NCI-H226 (cell line): ENCODE results near the gene ABCA12.

ENCODE experiments used
- DNase-seq: peaks from one replicate; pipeline ENCODE4 v3.0.0-alpha.2; 2015

The ABCA12 gene

DNA sequence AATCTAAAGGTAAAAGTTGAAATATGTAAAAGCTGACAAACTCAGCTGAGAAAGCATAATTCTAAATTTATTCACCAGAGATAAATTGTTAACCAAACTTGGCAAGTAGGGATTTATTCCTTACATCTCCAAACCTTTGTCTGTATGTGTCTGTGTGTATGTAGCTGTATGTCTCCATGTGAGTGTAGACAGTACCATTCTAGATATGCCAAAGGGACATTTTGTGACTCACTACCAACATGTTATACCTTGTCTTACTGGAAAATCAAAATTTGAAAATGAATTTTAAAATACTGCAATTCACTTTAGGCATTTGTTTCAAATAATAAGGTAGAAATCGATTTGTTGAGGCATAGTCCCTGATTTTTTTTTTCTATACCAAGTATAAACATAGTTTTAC is 102.1 kb downstream of the ABCA12 start:
- no peak for DNase-seq

DNA sequence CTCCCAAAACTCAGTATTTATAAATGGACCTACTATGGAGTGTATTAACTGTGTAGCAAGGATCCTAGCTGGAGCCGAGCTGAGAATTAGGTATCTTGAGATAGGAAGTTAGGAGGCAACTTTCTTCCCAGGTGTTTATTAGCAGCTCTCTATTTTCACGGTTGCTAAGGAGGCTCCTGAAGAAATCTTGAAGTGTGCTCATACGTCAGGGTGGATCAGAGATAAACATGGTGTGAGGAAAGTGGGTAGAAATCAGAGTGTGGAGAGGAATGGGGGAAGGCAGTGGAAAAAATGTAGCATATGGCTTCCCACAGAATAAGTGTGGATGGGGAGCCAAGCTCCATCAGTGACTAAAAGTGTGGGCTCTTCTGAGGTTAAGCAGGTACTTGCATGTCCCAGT is 104.3 kb downstream of the ABCA12 start:
- peak; percentile 53 for DNase-seq

DNA sequence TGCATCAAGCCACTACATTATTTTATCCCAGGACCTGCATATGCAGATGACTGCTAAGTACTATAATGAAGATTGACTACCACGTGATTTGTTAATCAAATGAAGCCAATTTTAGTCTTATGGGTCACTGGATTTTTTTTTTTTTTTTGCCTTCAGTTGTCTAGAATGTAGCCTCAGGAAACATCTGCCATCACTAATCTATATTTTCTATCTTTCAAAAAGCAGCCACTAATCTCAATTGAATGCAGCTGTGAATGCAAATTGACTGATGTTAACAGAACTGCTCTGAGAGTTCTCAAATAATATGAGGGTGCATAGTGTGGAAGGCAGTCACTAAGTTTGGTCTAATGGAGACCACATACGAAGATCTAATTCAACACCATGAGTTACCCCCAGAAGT is 106.3 kb downstream of the ABCA12 start:
- no peak for DNase-seq

DNA sequence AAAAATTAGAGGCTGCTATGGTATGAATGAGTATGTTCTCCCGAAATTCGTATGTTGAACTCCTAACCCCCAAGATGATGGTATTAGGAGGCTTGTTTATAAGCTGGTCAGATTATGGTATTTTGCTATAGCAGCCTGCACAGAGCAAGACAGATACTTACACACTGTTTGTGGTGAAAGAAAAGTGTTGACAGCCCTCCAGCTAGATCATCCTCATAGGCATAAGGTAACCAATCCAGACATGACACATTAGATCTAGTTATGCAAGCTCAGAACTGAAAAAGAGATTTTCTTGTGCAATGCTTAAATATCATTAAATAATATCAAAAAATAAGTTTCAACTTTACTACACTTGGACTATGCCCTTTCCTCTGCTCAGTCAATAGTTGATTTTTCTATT is 107.1 kb downstream of the ABCA12 start:
- no peak for DNase-seq

DNA sequence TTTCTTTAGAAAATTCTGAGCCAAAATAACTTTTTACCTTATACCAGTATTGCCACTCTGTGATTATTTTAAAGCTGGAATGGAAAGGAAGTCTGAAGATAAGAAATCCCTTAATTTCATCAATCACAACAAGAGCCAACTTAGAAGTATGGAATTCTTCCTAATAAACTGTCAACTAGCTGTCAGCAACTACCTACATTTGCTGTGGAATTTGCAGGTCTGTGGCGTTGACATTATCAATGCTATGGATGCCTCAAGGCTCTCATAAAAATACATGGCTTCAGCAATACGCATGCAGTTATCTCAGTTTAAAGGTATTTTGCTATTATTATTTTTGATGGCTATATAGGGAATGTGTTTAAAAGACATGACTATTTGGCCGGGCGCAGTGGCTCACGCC is 108.5 kb downstream of the ABCA12 start:
- DNase-seq = peak; percentile 1

DNA sequence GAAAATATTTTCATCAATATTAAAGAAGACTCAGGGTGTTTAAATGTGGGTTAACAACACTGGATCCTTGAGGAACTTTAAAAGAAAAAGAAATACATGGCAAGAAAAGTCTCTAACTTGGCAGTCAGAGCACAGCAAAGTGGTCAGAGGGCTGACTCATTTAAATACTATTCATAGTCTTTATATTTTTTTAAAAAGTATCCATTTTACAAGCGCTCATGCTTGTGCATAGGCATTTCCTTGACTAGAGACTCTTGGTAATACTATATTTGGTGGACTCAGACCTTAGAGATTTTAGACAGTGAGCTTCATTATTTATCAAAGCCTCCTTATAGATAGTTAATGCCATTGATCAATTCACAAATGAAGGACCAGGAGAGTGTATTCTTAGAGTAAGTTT is 110.2 kb downstream of the ABCA12 start:
- peak; percentile 17 for DNase-seq

DNA sequence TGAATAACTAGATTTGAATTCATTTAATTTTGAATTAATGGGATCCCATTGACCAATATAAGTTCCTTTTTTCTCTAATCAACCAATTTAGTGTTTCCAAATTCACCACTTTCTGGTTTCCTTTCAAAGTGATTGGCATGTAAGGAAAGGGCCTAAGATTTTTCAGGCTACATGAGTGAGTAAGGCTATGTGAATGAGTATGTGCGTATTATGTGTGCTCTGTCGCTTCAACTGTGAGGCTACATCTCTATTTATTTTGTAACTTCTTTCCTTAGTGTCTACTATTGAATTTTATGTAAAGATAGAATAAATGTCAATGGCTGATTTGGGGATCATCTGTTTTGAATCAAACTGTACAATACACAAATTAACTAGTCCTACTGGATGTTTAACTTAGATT is 110.6 kb downstream of the ABCA12 start:
- DNase-seq = peak; percentile 2

DNA sequence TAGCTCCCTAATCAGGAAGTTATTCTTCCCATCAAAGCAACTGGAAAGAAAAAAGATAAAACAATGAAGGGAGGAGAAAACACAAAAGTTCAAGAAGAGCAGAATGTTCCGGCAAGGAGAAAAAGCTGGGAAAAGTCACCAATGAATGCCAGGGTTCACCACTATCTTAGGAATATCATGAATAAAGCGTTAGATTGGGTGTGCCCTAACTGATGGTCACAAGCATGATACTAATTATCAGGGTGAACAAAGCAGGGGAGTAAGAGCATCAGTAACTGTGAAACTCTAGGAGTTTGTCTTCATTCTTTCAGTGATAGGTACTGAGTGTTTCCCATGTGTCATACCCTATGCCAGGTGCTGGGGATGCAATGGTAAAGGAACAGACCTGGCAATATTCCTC is 115.5 kb downstream of the ABCA12 start:
- DNase-seq = no peak

DNA sequence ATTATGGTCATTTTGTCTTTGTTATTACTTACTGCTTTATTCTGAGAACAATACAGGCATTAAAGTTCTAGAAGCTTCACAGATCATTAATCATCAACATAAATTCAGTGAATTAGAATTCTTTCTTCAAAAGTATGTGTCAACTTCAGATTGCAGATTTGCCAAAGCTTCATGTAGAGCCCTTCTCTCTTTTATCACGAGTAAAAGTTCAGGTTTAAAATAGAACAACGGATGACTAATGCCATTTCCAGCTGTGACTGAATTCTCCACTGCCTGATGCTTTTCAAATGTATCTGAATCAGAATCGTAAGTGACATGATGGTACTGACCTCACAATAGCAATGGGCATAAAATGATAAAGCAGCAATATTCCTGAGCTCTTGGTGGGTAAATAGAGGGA is 116.0 kb downstream of the ABCA12 start:
- DNase-seq = peak; percentile 11

DNA sequence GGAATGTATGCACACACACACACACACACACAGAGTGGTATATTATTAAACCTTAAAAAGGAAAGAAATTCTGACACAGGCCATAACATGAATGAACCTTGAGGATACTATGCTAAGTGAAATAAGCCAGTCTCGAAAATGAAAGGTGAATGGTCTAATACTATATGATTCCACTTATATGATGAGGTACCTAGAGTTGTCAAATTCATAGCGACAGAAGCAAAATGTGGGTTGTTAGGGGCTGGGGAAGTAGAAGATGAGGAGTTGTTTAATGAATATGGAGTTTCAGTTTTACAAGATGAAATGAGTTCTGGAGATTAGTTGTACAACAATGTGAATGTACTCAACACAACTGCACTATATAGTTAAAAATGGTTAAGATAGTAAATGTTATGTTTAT is 118.1 kb downstream of the ABCA12 start:
- DNase-seq = no peak

DNA sequence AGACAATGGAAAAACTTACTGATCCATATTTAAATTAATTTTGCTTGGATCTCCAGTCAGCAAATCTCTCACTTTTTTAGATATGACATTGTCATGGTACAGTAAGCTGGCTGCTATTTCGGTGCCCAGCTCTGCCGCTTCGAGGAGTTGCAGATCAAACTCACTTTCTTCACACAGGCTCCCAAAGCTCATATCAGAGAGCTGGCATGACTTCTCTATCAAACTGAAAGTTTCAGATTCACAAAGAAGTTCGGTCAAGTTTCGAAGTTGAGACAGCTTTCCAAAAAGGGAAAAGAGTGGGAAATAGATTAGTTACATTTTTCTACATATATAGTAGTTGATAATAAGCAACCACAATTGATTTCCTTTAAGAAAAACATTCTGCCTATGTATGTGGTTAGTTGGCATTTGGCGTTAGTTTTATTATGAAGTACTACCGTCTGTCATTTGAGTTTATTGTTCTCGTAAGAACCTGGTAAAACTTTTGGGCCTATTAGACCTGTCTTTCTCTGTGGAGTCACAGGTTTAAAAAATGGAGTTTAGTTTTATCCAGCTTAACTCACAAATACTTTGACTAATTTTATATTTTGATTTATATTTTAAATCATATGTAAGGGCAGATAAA is 118.8 kb downstream of the ABCA12 start:
- DNase-seq = no peak

DNA sequence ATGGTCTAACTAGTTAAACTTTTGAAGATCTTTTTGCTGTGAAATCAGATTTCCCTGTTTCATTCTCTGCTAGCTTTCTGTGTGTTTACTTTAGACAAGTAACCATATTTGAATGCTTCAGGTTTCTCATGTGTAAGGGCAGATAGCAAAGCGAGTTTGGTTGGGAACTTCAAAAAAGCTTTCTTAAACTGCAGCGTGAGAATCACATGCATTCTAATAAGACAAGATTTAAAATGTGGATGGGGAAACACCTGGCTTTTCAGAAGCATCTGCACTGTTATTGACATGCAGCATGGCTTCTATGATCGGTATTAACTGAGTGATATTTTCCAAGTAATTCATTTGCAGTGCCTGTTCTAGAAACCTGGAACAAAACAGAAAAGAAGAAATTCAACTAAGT is 119.3 kb downstream of the ABCA12 start:
- DNase-seq = no peak

DNA sequence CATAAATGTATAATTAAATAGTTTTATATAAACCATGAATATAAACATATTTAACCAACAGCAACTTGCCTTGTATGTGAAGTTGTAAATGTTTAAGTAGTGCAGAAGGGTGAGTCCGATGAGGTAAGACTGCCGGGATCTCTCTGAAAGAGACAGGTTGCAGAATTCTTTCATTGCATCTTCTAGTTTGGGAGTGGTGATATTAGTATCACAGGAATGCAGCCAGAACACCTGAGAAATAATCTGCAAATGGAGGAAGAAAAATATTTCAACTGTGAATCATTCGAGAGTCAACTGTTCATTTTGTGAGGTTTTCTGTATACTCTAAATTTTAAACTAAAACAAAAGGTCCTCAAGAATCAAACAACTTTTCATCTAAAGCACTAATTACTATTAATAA is 123.0 kb downstream of the ABCA12 start:
- DNase-seq = no peak

DNA sequence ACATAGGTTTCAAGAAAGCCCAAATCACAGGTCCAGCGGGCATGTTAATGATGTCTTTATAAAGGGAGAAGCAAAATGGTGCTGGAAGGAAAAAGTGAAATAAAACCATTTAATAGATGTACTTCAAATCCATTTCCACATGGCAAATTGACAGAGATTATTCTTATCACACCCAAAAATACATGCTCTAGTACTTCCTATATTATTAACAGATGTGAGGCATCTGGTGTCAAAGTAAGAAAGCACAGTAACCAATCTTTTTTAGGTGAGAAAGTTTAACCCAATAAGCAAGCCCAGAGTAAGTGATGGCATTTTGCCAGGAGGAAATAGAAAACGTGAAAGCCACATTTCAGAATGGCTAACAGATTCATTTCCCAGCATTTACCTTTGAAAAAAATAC is 128.0 kb downstream of the ABCA12 start:
- DNase-seq = no peak

DNA sequence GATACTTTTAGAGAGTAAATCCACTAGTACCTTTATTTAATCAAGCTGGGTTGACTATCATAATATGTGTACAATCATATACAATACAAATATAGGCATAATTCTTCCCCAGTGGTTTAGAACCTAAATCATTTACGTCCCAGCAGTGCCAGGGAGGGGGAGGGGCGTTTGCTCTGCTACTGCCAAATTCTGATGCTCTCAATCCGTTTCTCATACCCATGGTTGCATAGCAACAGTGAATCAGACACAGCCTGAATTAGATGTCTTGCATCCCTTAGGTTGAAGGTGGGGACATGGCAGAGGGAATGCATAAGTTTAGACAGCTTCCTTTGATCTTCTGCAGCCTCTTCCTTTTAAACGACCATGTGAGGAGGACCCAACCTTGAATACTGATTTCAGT is 135.4 kb downstream of the ABCA12 start:
- DNase-seq = no peak

DNA sequence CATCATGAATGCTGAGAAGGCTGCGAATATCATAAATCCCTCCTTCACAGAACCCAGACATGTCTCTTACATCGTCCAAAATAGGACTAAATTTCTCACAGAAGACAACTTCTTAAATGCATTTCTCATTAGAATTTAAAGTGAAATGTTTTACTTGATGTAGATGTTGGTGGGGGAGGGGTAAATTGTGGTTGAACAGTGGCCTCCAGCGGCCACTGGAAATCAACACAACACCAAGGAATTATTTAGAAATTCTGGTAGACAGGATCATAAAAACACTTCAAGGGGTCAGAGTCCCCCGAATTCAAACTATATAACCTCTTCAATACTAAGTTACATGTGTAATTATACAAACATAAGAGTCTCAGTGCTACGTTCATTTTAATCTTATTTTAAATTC is 135.9 kb downstream of the ABCA12 start:
- peak; percentile 3 for DNase-seq

DNA sequence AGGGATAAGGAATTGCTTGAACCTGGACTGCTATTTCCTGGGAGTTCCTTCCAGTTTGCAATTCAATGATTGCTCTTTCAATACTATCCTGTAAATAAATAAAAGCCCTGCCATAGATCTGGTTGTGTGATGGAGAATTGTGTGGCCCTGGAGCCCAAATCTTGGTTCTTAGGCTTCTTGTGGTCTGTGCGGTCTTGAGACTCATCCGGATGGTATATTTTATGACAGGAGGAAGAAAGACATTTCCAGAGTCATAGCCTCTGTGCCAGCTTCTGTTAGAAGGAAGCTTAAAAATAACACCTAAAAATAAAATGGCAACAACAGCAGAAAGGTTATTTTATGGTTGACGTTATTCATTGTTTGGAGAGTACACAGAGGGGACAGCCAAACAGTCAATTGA is 137.7 kb downstream of the ABCA12 start:
- DNase-seq = no peak

DNA sequence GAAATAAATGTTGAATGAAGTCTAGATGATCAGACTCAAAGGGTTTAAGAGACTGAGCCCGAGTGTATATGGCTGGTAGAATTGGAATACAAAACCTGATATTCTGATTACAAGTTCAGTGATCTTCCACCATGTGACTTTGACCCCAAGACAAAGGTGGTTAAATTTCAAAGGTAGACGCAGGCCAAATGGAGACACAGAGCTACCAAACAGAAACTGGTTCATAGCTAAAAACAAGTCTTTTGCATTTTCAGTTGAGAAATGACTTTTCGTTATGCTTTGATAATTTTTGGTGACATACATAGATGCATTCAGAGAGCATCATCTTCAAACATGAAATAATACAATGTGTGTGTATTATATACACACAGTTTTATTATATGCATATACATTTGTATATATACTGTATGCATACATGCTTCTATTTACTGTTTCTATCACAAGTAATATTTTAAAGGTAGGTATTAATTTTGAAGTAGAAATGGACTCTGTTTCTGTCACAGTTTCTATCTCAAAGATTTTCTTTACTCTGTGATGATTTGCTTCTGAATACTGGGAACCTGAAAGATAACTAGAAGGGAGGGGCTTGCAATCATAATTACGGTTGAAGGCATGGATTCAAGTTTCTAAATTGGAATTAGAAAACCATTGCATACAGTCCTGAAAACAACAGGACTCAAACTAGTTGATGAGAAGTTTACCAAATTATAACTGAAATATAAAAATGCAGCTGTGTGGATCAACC is 142.3 kb downstream of the ABCA12 start:
- DNase-seq = no peak

DNA sequence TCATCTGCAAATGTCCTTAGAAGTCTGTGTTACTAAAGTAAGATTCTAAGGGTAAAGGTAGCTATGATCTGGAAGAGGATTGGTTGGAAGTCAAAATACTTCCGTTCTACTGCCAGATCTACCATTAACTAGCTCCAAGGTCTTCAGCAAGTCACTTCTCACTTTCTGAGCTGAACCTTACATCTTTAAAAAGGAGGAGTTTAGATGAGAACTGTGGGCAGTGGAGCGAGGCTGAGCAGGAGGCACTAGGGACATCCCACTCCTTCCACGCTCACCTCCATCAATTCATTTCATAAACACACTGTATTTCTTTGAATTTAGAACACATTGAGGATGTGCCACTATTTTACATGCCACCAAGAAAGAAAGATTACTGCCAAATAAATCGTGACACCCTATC is 143.0 kb downstream of the ABCA12 start:
- DNase-seq = no peak

DNA sequence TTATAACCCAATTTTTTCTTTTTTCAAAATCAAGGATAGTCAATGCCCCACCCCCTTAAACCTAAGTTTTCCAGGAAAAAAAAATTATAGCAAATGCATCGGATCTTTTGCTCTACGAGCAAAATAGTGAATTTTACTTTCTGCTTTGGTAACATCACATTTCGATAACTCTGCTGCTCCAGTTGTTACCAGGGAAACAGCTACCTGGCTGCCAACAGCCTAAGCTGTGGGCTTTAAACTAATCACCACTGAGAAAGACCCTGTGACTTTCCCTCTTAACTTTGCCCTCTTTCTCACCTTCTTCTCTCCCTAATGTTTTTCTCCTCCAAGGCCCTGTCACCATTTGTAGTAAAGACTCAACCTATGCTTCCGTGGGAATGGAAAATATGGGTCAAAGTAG is 145.5 kb downstream of the ABCA12 start:
- DNase-seq = no peak

DNA sequence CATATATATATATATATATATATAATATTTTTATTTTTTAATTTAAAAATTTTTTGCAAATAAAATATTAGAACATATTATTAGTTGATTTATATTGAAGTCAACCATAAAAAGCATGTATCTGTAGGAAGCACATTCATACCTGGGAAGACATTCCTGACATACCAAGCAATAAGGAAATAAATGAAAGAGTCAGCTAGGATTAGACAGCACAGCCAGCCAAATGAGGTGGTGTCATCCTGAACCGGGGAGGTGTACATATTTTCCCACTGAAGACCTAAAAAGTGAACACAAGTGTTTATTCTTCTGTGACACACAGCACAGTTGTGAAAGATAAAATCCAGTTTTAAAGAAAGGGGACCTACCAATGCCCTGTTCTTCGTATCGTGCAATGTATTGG is 149.2 kb downstream of the ABCA12 start:
- DNase-seq = peak; percentile 6

DNA sequence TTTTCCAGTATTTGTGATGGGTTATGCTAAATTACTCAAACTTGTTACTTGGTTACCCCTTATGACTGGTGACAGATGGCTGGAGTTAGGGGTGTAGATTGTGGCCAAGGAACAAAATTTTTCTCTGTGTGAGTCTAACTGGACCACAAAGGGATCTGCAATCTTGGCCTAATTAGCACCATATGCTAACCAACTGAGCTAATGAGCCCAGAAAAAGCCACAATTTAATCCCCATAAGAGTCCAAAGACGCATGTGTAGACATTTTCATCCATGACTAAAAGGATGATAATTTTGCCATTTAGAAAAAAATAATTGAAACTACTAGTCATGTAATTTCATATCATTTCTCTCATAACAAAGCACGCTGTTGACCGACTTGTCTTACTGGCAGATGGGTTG is 151.2 kb downstream of the ABCA12 start:
- no peak for DNase-seq

DNA sequence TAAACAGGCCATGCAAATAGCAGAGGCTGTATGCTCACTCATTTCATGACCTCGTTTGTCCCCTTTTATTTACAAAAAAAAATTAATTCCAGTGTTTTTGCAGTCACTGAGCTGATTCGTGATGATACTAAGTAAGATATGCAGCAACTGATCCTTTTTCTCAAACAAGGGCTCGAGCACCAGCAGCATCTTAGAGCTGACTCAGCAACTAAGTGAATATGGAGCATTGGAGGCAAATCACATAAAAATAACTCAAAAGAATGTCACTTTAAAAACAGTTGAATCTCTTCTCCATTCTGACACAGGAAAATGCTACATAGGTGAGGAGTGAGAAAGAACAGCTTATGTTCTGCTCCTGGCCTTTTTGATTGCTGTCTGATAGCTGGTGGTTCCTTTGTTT is 152.8 kb downstream of the ABCA12 start:
- no peak for DNase-seq

DNA sequence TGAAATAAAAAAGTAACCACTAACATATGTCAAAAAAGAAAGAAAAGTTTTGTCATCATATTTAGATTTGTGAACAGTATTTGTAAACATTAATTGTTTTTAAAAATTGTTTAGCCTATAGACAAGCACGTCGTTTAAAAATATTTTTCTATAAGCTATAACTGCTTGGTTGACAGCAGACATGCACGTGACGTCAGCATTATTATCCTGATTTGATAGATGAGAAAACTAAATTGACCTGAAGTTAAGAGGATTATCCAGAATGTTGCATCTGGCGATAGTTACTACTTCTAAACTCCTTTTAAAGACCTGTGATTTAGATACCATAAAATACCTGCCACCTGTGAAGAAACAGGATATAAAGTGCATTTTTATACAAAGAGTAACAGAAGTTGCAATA is 172.0 kb downstream of the ABCA12 start:
- DNase-seq = no peak

DNA sequence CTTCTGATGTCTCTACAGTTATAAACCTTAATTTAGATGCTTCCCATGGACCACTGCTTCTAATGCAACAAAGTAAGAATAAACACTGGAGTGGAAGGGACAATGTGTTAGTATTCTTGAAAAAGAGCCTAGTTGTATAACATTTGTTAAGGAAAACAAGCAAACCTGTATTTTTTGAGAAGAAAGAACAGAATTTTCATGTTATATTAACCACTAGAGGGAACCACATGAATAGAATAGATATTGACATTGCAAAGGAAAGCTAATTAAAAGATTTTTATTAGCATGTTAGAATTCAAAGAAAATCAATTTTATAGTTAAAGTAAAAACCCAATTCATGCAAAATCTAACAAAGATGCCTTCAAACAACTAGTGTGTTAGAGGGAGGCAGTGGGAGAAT is 177.7 kb downstream of the ABCA12 start:
- no peak for DNase-seq
